MM.1S (cell line): ENCODE results near the gene RCOR1.

Experiments
- DNase-seq: peaks from one replicate; pipeline ENCODE4 v3.0.0-alpha.2; 2015
- H2AFZ ChIP-seq: fragments of 300-600 bp; sonication (generic); 2 replicates; pipeline ENCODE4 v1.6.0; 2016; ENCODE audit warnings: antibody characterized with exemption, low read length
- H3F3A ChIP-seq: fragments of 300-600 bp; sonication (generic); 2 replicates; pipeline ENCODE4 v1.6.1; 2016; ENCODE audit warnings: mild to moderate bottlenecking, antibody characterized with exemption, low read length, moderate library complexity, mixed read lengths; ENCODE audit not compliant: insufficient read depth
- H3K27ac ChIP-seq: fragments of 300-600 bp; sonication (generic); 2 replicates; pipeline ENCODE4 v1.5.1; 2016; ENCODE audit warnings: mild to moderate bottlenecking, low read length
- H3K27me3 ChIP-seq: fragments of 300-600 bp; sonication (generic); replicated peaks from 2 replicates; pipeline ENCODE4 v1.6.0; 2016; ENCODE audit warnings: low read length; ENCODE audit not compliant: insufficient read depth
- H3K36me3 ChIP-seq: fragments of 300-600 bp; sonication (generic); replicated peaks from 2 replicates; pipeline ENCODE4 v1.6.1; 2016; ENCODE audit warnings: mild to moderate bottlenecking, low read length, mixed read lengths; ENCODE audit not compliant: insufficient read depth
- H3K4me1 ChIP-seq: fragments of 300-600 bp; sonication (generic); 2 replicates; pipeline ENCODE4 v1.6.1; 2016; ENCODE audit warnings: low read length, mixed read lengths
- H3K4me2 ChIP-seq: fragments of 300-600 bp; sonication (generic); 2 replicates; pipeline ENCODE4 v1.6.0; 2016; ENCODE audit warnings: low read depth, low read length
- H3K4me3 ChIP-seq: fragments of 300-600 bp; sonication (generic); 2 replicates; pipeline ENCODE4 v1.5.1; 2016; ENCODE audit warnings: low read length, mixed read lengths
- H3K79me2 ChIP-seq: fragments of 300-600 bp; sonication (generic); 2 replicates; pipeline ENCODE4 v1.6.1; 2016; ENCODE audit warnings: mixed run types, low read length, mixed read lengths
- H3K9ac ChIP-seq: fragments of 300-600 bp; sonication (generic); 2 replicates; pipeline ENCODE4 v1.6.1; 2016; ENCODE audit warnings: low read length, mixed read lengths
- H3K9me2 ChIP-seq: fragments of 300-600 bp; sonication (generic); replicated peaks from 2 replicates; pipeline ENCODE4 v1.6.1; 2016; ENCODE audit warnings: mild to moderate bottlenecking, low read length, mixed read lengths; ENCODE audit not compliant: insufficient read depth
- H3K9me3 ChIP-seq: fragments of 300-600 bp; sonication (generic); replicated peaks from 2 replicates; pipeline ENCODE4 v1.6.1; 2016; ENCODE audit warnings: mild to moderate bottlenecking, low read length, mixed read lengths; ENCODE audit not compliant: insufficient read depth
- H4K20me1 ChIP-seq: fragments of 300-600 bp; sonication (generic); 2 replicates; pipeline ENCODE4 v1.6.1; 2016; ENCODE audit warnings: mild to moderate bottlenecking, low read length, moderate library complexity, mixed read lengths; ENCODE audit not compliant: insufficient read depth
- EZH2 ChIP-seq: fragments of 300-600 bp; sonication (generic); optimal IDR thresholded peaks from 2 replicates; pipeline ENCODE3; 2017; ENCODE audit warnings: low read depth, mild to moderate bottlenecking, antibody characterized with exemption, low read length, mixed read lengths
- EZH2phosphoT487 ChIP-seq: fragments of 300-600 bp; sonication (generic); IDR thresholded peaks from 2 replicates; pipeline ENCODE4 v1.6.1; 2018; ENCODE audit warnings: antibody characterized with exemption, low read length
- TF ChIP-seq, protein P1 (sequence below): fragments of 300-600 bp; sonication (generic); IDR thresholded peaks from 2 replicates; pipeline ENCODE4 v1.5.1; 2016; ENCODE audit warnings: antibody characterized with exemption, low read length, mixed read lengths

The RCOR1 gene

DNA sequence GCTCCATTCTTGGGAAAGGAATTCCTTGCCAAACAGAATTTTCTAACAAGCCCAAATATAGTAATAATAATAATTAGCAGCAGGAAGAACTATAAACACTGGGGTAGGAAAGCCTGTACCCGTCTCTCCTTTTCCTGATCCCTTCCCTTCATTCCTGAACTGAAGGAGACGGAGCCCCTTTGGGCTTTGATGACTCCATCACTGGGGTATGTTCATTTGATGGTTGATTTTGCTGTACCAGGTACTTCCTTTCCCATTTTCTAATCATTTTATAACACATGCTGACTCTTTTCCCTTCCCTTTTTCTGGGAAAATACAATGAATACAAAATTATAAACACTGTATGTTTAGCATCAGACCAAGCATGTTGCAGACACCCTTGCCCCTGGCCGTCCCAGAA is 3.6 kb upstream of the RCOR1 start:
- H2AFZ ChIP-seq: no peak overlapping the region
- H3K4me3 ChIP-seq: no peak overlapping the region
- no peak overlapping the region for H3K9ac ChIP-seq
- H3K27ac ChIP-seq: no peak overlapping the region
- no peaks in the 10 kb centered on the region for H3K9me2 ChIP-seq
- DNase-seq: no peak
- no peaks in the 10 kb centered on the region for H3K4me1 ChIP-seq
- TF ChIP-seq EZH2phosphoT487 (no peak), EZH2 (no peak)
- TF ChIP-seq, protein P1, sequence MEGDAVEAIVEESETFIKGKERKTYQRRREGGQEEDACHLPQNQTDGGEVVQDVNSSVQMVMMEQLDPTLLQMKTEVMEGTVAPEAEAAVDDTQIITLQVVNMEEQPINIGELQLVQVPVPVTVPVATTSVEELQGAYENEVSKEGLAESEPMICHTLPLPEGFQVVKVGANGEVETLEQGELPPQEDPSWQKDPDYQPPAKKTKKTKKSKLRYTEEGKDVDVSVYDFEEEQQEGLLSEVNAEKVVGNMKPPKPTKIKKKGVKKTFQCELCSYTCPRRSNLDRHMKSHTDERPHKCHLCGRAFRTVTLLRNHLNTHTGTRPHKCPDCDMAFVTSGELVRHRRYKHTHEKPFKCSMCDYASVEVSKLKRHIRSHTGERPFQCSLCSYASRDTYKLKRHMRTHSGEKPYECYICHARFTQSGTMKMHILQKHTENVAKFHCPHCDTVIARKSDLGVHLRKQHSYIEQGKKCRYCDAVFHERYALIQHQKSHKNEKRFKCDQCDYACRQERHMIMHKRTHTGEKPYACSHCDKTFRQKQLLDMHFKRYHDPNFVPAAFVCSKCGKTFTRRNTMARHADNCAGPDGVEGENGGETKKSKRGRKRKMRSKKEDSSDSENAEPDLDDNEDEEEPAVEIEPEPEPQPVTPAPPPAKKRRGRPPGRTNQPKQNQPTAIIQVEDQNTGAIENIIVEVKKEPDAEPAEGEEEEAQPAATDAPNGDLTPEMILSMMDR: no peak
- no peaks in the 10 kb centered on the region for H4K20me1 ChIP-seq
- H3K4me2 ChIP-seq: no peak overlapping the region
- no peaks in the 10 kb centered on the region for H3K27me3 ChIP-seq
- peaks cover 6% of the 10 kb centered on the region for H3K79me2 ChIP-seq
- no peaks in the 10 kb centered on the region for H3F3A ChIP-seq
- no peaks in the 10 kb centered on the region for H3K36me3 ChIP-seq
- no peaks in the 10 kb centered on the region for H3K9me3 ChIP-seq

DNA sequence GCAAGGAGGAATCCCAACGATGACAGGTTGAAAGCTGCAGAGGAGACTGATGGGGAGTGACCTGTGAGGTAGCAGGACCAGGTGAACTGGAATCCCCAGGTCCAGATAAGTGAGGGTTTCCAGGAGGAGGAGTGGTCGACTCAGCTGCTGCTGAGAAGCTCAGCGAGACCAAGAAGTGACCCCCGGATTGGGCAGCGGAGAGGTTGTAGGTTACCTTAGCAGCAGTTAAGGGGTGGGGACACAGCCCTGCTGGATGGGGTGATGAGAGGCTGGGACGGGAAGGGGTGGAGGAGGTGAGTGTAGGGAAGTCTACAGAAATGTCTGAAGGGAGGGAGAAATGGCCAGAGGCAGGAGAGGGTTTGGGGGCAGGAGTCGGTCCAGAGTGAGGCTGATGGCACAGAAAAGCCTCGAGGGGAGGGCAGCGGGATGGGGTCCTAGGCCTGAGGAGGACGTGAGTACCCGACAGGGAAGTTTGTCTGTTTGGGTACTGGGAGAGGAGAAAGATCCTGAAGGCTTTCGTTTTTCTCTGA is 2.6 kb upstream of the RCOR1 start:
- no peak for DNase-seq
- Histone ChIP-seq H2AFZ (no peak overlapping the region), H3K4me2 (no peak overlapping the region), H3K9me2 (no peaks in the 10 kb centered on the region), H4K20me1 (no peaks in the 10 kb centered on the region), H3K79me2 (peaks cover 15% of the 10 kb centered on the region), H3K27me3 (no peaks in the 10 kb centered on the region), H3K27ac (no peak overlapping the region), H3K9me3 (no peaks in the 10 kb centered on the region), H3F3A (0 out of 2 replicates have a peak, but pooled peaks cover 3% of the 10 kb centered on the region), H3K4me1 (no peaks in the 10 kb centered on the region), H3K4me3 (no peak overlapping the region), H3K9ac (no peak overlapping the region), H3K36me3 (no peaks in the 10 kb centered on the region)
- TF ChIP-seq EZH2 (no peak), EZH2phosphoT487 (no peak)
- TF ChIP-seq, protein P1: no peak

DNA sequence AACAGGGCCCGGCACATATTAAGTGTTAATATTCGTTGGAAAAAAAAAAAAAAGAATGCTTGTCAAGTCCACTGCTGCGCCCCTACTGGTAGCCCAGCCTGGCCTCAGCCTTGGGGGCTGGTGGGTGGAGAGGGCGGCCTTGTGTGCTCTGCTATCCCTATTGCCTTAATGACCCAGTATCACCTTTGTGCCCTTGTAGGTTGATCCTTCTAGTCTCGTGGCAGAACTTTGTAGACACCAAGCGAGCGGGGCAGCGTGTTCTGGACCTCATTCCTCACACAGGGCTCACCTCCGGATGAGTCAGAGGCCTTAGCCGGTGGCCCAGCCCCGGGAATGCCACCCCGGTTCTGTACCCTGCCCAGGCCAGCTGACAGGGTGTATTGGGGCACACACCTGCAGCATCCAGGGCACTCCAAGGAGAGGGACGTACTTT is 1.8 kb upstream of the RCOR1 start:
- no peak overlapping the region for H2AFZ ChIP-seq

More for the DNA sequence above, 1.8 kb upstream of the RCOR1 start:
- Histone ChIP-seq H3K9ac (no peak overlapping the region), H3K27me3 (no peaks in the 10 kb centered on the region), H3K36me3 (no peaks in the 10 kb centered on the region), H3K4me3 (no peak overlapping the region), H3K79me2 (peaks cover 21% of the 10 kb centered on the region), H3K4me1 (no peaks in the 10 kb centered on the region), H3K4me2 (no peak overlapping the region), H3K27ac (no peak overlapping the region), H3K9me3 (no peaks in the 10 kb centered on the region), H3F3A (0 out of 2 replicates have a peak, but pooled peaks cover 3% of the 10 kb centered on the region), H3K9me2 (no peaks in the 10 kb centered on the region), H4K20me1 (no peaks in the 10 kb centered on the region)
- no peak for DNase-seq
- TF ChIP-seq, protein P1: no peak
- TF ChIP-seq EZH2phosphoT487: no peak
